ENCODE data around the gene TNFSF12. TPM values are rescaled to one million over a fixed set of nuclear protein-coding genes. Genes with fewer than 3 reads are reported as not detected.
"Not testable (repeated sequence)": the region's sequence is repeated elsewhere in the genome, so short reads cannot be mapped to it uniquely, and the experiment has no call there.

Gene TNFSF12
- total RNA-seq, 1 donor from 2014 or later, result 60.6 TPM

GRCh38 chr17:7593296-7593695 lies 44.4 kb downstream of the TNFSF12 start:
- peaks cover 9% of the 10 kb centered on the region for H3K4me1 ChIP-seq
- TF ChIP-seq POLR2A (IDR thresholded peaks at IDR 0.05), result no peak
- no peak for TF ChIP-seq CTCF (IDR thresholded peaks at IDR 0.05)
- no peak for TF ChIP-seq POLR2AphosphoS5 (IDR thresholded peaks at IDR 0.05; ENCODE audit: insufficient read depth in 1 of 2, low read depth in 1 of 2)
- no peak overlapping the region for H3K27ac ChIP-seq
- peaks cover 0 to 60% of the 10 kb centered on the region in 2 donors for H3K36me3 ChIP-seq
- intact Hi-C loops (cut with DNase I), result no loop called here
- no peaks in the 10 kb centered on the region for H3K27me3 ChIP-seq
- no peaks in the 10 kb centered on the region for H3K9me3 ChIP-seq
- no peak for DNase-seq (ENCODE audit: extremely low spot score in 2 of 2)
- H3K4me3 ChIP-seq, result no peak overlapping the region

GRCh38 chr17:7597561-7597960 lies 48.7 kb downstream of the TNFSF12 start:
- peaks cover 5 to 88% of the 10 kb centered on the region in 2 donors for H3K36me3 ChIP-seq
- H3K9me3 ChIP-seq; intact Hi-C loops (cut with DNase I): not testable (repeated sequence)

GRCh38 chr17:7606280-7606679 lies 57.4 kb downstream of the TNFSF12 start:
- Histone ChIP-seq H3K27me3 (no peaks in the 10 kb centered on the region), H3K36me3 (peaks cover 6 to 43% of the 10 kb centered on the region in 2 donors), H3K9me3 (no peaks in the 10 kb centered on the region), H3K27ac (no peak overlapping the region), H3K4me3 (no peak overlapping the region), H3K4me1 (peaks cover 20% of the 10 kb centered on the region)
- intact Hi-C loops (cut with DNase I), result no loop called here
- DNase-seq (ENCODE audit: extremely low spot score in 2 of 2), result no peak
- TF ChIP-seq CTCF (IDR thresholded peaks at IDR 0.05) (no peak), POLR2AphosphoS5 (IDR thresholded peaks at IDR 0.05; ENCODE audit: insufficient read depth in 1 of 2, low read depth in 1 of 2) (no peak), POLR2A (IDR thresholded peaks at IDR 0.05) (no peak)

More at GRCh38 chr17:7597561-7597960, 48.7 kb downstream of the TNFSF12 start:
- H3K27me3 ChIP-seq; H3K4me1 ChIP-seq; DNase-seq (ENCODE audit: extremely low spot score in 2 of 2); H3K4me3 ChIP-seq; H3K27ac ChIP-seq: not testable (repeated sequence)

Small RNAs within 50 kb of the gene (small RNA-seq; reads per million reads assigned to genes)
- gene CD68 (not detected), gene RF00019 (not detected), gene SNORA48 (not detected), gene SNORD10 (not detected)

Other genes with a start within 250 kb of the TNFSF12 start
- gene EIF5A, start 241.4 kb upstream of the TNFSF12 start, total RNA-seq, result 238 TPM
- gene GPS2, start 233.7 kb upstream of the TNFSF12 start, total RNA-seq, result 51.1 TPM
- gene NEURL4, start 219.7 kb upstream of the TNFSF12 start, total RNA-seq, result 22.6 TPM
- 7.6 TPM for gene ACAP1, start 212.5 kb upstream of the TNFSF12 start, total RNA-seq
- 12.5 TPM for gene KCTD11, start 196.9 kb upstream of the TNFSF12 start, total RNA-seq
- not detected for gene TMEM95, start 193.9 kb upstream of the TNFSF12 start, total RNA-seq
- gene TNK1, start 168.0 kb upstream of the TNFSF12 start, total RNA-seq, result 10.1 TPM
- 37.1 TPM for gene PLSCR3, start 154.5 kb upstream of the TNFSF12 start, total RNA-seq
- gene TMEM256, start 145.0 kb upstream of the TNFSF12 start, total RNA-seq, result 118 TPM
- gene NLGN2, start 141.2 kb upstream of the TNFSF12 start, total RNA-seq, result 25.5 TPM
- gene SPEM1, start 128.7 kb upstream of the TNFSF12 start, total RNA-seq, result not detected
- not detected for gene SPEM2, start 123.4 kb upstream of the TNFSF12 start, total RNA-seq
- gene SPEM3, start 120.2 kb upstream of the TNFSF12 start, total RNA-seq, result not detected
- gene TMEM102, start 113.6 kb upstream of the TNFSF12 start, total RNA-seq, result 9.8 TPM
- 10.8 TPM for gene FGF11, start 109.5 kb upstream of the TNFSF12 start, total RNA-seq
- 5.9 TPM for gene CHRNB1, start 104.0 kb upstream of the TNFSF12 start, total RNA-seq
- gene ZBTB4, start 69.4 kb upstream of the TNFSF12 start, total RNA-seq, result 38.1 TPM
- not detected for gene SLC35G6, start 67.6 kb upstream of the TNFSF12 start, total RNA-seq
- gene POLR2A, start 64.7 kb upstream of the TNFSF12 start, total RNA-seq, result 118 TPM
- gene TNFSF13, start 9.7 kb downstream of the TNFSF12 start, total RNA-seq, result 20.1 TPM
- 60.2 TPM for gene SENP3, start 12.9 kb downstream of the TNFSF12 start, total RNA-seq
- gene CD68, start 30.6 kb downstream of the TNFSF12 start, total RNA-seq, result 40.0 TPM
- gene MPDU1, start 34.8 kb downstream of the TNFSF12 start, total RNA-seq, result 73.4 TPM
- gene SOX15, start 41.0 kb downstream of the TNFSF12 start, total RNA-seq, result 44.4 TPM
- 36.1 TPM for gene FXR2, start 65.8 kb downstream of the TNFSF12 start, total RNA-seq
- gene SAT2, start 78.8 kb downstream of the TNFSF12 start, total RNA-seq, result 69.7 TPM
- gene SHBG, start 81.1 kb downstream of the TNFSF12 start, total RNA-seq, result not detected
- gene ATP1B2, start 101.9 kb downstream of the TNFSF12 start, total RNA-seq, result 2.7 TPM
- 18.7 TPM for gene TP53, start 138.4 kb downstream of the TNFSF12 start, total RNA-seq
- gene WRAP53, start 139.4 kb downstream of the TNFSF12 start, total RNA-seq, result 7.6 TPM
- gene EFNB3, start 156.1 kb downstream of the TNFSF12 start, total RNA-seq, result 2.7 TPM
- 0.49 TPM for gene DNAH2, start 168.7 kb downstream of the TNFSF12 start, total RNA-seq